Neutrophil (primary cell): ENCODE results near the gene TAF5L.

Source experiments
- H3K27ac ChIP-seq: fragments of 200-600 bp; sonication (generic); 2 replicates; pipeline ENCODE4 v1.5.1; 2016; ENCODE audit warnings: mild to moderate bottlenecking, moderate library complexity
- H3K27me3 ChIP-seq: fragments of 200-600 bp; sonication (generic); 2 replicates; pipeline ENCODE4 v1.6.0; 2016; ENCODE audit warnings: mild to moderate bottlenecking
- H3K36me3 ChIP-seq: fragments of 200-600 bp; sonication (generic); 2 replicates; pipeline ENCODE4 v1.5.1; 2017
- H3K4me1 ChIP-seq, 2 experiments: fragments of 200-600 bp in 1 of 2; sonication (generic) in 1 of 2; 1 replicate in 1 of 2; 2 replicates in 1 of 2; pipeline versions ENCODE4 v1.5.1 to v1.6.1; 2013 to 2016; ENCODE audit warnings: low read depth in 1 of 2, low read length in 1 of 2, mild to moderate bottlenecking in 1 of 2, moderate library complexity in 1 of 2; ENCODE audit not compliant: control insufficient read depth in 1 of 2, insufficient read depth in 1 of 2
- H3K4me3 ChIP-seq, 2 experiments: fragments of 200-600 bp in 1 of 2; sonication (generic) in 1 of 2; 1 replicate in 1 of 2; 2 replicates in 1 of 2; pipeline ENCODE4 v1.5.1; 2013 to 2016; ENCODE audit warnings: low read depth in 1 of 2, low read length in 1 of 2, mild to moderate bottlenecking in 1 of 2, moderate library complexity in 1 of 2
- H3K9me3 ChIP-seq: fragments of 200-600 bp; sonication (generic); 2 replicates; pipeline ENCODE4 v1.5.1; 2016
- CTCF ChIP-seq: fragments of 200-600 bp; sonication (generic); IDR thresholded peaks from 2 replicates; pipeline ENCODE4 v1.5.1; 2016; ENCODE audit warnings: antibody characterized with exemption

The TAF5L gene

GRCh38 chr1:229650045-229650444, 24.1 kb upstream of the TAF5L start:
- Histone ChIP-seq H3K27ac (no peak overlapping the region), H3K4me3 (no peak overlapping the region), H3K9me3 (no peaks in the 10 kb centered on the region), H3K4me1 (no peaks in the 10 kb centered on the region), H3K36me3 (peaks cover 12% of the 10 kb centered on the region), H3K27me3 (no peaks in the 10 kb centered on the region)
- TF ChIP-seq CTCF = no peak

GRCh38 chr1:229648406-229648805, 22.5 kb upstream of the TAF5L start:
- H3K4me1 ChIP-seq = no peaks in the 10 kb centered on the region
- H3K9me3 ChIP-seq = no peaks in the 10 kb centered on the region
- no peak overlapping the region for H3K27ac ChIP-seq
- no peaks in the 10 kb centered on the region for H3K27me3 ChIP-seq
- TF ChIP-seq CTCF = no peak
- H3K4me3 ChIP-seq = no peak overlapping the region
- H3K36me3 ChIP-seq = peaks cover 12% of the 10 kb centered on the region

GRCh38 chr1:229645324-229645993, 19.5 kb upstream of the TAF5L start:
- no peak overlapping the region for H3K4me3 ChIP-seq
- peaks cover 12% of the 10 kb centered on the region for H3K36me3 ChIP-seq
- no peaks in the 10 kb centered on the region for H3K4me1 ChIP-seq
- H3K9me3 ChIP-seq = no peaks in the 10 kb centered on the region
- H3K27ac ChIP-seq = no peak overlapping the region
- no peaks in the 10 kb centered on the region for H3K27me3 ChIP-seq
- TF ChIP-seq CTCF = no peak

- no peaks in the 10 kb centered on the region for H3K27me3 ChIP-seq
- no peaks in the 10 kb centered on the region for H3K4me1 ChIP-seq
- no peak for TF ChIP-seq CTCF
- no peaks in the 10 kb centered on the region for H3K9me3 ChIP-seq
- no peak overlapping the region for H3K4me3 ChIP-seq
- H3K36me3 ChIP-seq = peaks cover 12% of the 10 kb centered on the region
- H3K27ac ChIP-seq = no peak overlapping the region
Measured at GRCh38 chr1:229643996-229644745, 18.2 kb upstream of the TAF5L start.

GRCh38 chr1:229642970-229643369, 17.0 kb upstream of the TAF5L start:
- Histone ChIP-seq H3K36me3 (peaks cover 12% of the 10 kb centered on the region), H3K27ac (no peak overlapping the region), H3K9me3 (no peaks in the 10 kb centered on the region), H3K4me1 (no peaks in the 10 kb centered on the region), H3K27me3 (no peaks in the 10 kb centered on the region), H3K4me3 (no peak overlapping the region)
- TF ChIP-seq CTCF = no peak
